Raji (cell line): ENCODE data around the gene PDE2A.

Source experiments
- POLR2A ChIP-seq: IDR thresholded peaks from 2 replicates; pipeline ENCODE4 v1.6.1; 2011; ENCODE audit warnings: low read depth, low read length, control low read depth; ENCODE audit not compliant: insufficient read depth

Gene PDE2A

GRCh38 chr11:72642043-72642883 lies 32.0 kb downstream of the PDE2A start:
- no peak for TF ChIP-seq POLR2A

- TF ChIP-seq POLR2A: no peak
Observed at GRCh38 chr11:72641522-72642042, 32.6 kb downstream of the PDE2A start.

DNA sequence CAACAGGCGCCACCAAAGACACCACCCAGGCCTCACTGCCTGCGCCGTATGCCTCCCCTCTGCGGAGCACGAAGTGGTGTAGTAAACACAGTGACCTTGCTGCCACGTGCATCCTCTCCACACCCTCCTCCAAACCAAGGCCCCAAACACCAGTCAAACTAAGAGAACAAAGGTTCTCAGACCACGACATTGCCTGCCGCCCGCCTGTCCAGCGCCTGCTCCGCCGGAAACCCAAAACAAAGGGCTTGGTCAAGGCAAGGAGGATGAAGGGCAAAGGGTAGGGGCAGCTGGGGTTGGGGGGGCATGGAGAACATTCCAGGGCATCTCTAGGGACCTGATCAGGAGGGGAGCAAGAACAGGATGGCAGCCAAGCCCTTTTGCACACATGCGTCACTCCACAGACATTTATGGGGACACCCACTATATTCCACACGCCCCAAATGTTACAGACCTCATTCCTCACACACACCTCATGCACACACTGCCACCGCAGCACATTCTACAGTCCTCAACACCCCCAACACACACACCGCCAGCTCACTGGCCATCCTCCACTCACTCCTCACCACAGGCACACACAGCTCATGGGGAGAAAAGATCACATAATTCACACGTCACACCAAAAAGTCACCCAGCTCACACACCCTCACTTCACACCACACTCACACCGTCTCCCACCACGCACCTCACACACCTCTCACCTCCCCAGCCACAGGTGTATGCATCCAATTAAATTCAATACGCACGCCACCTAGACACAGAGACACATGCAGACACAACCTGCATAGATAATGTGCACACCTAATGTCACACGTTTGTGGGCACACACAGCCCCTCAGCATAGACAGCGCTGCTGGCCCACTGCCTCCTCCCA lies 34.5 kb downstream of the PDE2A start:
- no peak for TF ChIP-seq POLR2A

GRCh38 chr11:72637926-72638325 lies 36.3 kb downstream of the PDE2A start:
- no peak for TF ChIP-seq POLR2A

DNA sequence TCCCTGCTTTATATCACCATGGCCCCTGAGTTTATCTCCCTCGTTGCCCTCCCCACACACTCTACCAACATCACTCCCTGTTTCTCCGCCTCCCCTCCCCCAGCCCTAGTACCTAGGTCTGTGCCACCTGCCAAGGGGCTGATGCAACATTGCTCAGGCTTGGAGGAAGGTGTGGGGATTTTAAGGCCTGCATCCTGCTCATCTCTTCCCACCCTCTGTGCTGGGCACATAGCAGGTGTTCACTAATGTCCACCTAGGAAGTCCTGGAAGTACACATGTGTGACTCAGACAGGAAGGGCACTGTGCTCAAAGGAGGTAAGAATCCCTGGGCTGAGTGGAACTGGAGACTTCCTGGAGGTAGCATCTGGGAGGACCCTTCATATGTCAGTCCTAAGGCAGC lies 37.0 kb downstream of the PDE2A start:
- no peak for TF ChIP-seq POLR2A

DNA sequence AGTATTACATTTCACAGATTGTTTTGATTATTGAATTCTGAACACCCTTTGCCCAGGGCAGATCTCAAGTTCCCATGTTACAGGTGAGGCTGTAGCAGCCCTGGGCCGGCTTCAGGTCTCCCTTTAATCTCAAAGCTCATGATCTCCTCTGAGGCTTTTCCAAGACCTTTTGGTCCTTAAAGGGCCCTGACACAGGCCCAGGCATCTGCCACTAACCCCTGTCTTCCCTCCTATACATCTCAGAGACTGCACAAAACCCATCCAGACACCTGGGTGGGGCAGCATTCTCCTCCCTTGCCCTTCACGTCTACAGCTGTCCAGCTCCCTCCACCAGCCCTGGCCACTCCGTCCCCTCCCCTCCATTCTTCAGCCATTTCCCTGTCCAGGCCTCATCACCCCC lies 37.8 kb downstream of the PDE2A start:
- no peak for TF ChIP-seq POLR2A

GRCh38 chr11:72635933-72636332 lies 38.3 kb downstream of the PDE2A start:
- no peak for TF ChIP-seq POLR2A

GRCh38 chr11:72635309-72635915 lies 38.8 kb downstream of the PDE2A start:
- no peak for TF ChIP-seq POLR2A

DNA sequence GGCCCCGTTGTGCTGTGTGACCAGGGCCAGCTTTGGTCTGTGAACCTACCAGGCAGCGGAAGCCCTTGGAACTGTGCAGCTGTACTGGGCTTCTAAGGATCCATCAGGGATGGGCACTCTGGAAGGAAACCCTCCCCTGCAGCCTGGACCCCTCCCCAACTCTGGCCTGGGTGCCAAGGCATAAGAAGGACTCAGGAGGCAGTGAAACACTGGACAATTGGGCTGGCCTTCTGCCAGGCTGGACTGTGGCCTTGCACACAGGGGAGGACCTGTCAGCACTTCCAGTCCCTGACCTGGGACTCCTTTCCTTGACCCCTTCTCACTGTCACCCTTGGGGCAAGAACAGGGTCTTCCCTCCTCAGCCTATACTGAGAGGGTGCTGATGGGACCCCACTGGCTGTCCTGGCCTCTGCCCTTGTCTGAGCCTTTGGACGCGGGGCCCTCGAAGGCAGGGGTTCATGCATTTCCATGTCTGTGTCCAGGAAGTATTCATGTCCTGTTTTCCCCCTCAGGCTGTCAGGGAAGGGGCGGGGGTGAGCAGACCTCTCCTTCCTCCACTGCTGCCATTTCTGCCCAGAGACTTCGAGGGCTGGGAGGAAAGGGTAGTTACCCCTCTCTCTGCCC lies 39.6 kb downstream of the PDE2A start:
- no peak for TF ChIP-seq POLR2A

DNA sequence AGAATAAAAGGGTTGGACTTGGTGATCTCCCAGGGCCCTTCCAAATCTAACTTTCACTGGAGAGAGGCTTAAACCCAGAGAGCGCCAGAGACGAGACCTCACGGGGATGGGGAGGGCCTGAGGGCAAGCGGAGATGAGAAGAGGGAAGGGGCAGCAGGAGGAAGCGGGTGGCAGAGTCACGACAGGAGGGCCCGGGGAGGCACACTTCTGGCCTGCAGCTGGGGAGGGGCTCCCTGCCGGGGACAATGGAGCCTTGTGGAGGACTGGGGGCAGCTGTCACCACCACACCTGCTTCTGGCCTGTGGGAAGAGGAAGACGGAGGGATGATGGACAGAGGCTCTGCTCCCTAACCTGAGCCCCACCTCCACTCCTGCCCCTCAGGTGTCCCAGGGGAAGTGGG lies 40.2 kb downstream of the PDE2A start:
- TF ChIP-seq POLR2A: no peak

DNA sequence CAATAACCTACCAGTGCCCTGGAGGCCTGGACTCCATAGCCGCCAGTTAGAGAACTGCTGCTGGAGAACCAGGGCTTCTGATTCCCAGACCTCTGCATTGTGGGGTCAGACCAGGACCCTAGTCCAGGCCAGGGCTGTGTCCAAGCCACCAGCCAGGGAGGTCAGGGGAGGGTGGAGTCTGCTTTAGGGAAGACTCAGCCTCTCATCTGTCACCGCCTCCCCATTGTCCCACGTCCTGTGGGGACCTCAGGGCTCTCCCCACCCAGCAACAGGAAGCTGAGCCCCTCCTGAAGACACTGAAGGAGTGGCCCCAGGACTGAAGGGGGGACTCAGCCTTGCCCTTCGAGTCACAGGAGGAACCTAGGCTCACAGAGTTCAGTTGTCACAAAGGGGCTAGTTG lies 41.2 kb downstream of the PDE2A start:
- no peak for TF ChIP-seq POLR2A

DNA sequence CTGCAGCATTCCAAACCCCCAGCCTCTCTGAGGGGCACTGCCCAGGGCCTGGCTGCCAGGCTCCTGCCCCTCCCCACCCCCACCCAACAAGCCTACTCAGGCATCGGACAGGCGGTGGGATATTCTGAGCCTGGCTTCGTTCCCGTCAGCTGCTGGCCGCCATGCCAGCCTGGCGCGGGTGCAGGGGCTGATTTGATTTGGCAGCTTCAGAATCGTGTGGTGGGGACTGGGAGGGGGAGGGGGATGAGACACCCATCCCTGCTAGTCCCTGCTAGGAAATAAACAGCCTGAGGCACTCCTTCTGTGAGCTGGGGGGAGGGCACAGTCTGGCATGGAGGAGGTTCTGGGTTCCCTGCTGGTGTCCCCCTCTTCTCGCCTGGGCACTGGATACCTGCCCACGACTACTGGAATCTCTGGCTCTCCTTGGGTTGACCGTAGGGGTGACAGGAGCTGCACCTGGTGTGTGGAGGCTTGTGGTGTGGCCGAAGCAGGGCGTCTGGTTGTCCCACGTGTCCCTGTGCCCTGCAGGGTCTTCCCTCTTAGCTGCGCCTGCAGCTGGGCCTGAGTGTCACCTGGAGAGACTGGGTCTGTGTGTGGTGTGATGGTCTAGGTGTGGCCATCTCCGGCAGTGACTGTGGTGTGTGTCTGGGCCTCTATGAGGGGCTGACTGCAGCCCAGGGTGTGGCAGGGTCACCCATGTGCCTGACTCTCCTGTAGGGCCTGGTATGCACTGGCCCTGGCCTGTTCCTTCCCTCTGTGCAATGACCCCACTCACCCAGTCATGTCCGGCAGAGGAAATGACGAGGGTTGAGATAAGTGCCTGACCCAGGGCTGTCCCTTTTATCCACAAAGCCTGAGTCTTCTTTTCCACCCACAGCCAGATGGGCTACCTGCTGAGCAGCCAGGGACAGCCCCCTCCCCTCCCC lies 42.2 kb downstream of the PDE2A start:
- TF ChIP-seq POLR2A: no peak

DNA sequence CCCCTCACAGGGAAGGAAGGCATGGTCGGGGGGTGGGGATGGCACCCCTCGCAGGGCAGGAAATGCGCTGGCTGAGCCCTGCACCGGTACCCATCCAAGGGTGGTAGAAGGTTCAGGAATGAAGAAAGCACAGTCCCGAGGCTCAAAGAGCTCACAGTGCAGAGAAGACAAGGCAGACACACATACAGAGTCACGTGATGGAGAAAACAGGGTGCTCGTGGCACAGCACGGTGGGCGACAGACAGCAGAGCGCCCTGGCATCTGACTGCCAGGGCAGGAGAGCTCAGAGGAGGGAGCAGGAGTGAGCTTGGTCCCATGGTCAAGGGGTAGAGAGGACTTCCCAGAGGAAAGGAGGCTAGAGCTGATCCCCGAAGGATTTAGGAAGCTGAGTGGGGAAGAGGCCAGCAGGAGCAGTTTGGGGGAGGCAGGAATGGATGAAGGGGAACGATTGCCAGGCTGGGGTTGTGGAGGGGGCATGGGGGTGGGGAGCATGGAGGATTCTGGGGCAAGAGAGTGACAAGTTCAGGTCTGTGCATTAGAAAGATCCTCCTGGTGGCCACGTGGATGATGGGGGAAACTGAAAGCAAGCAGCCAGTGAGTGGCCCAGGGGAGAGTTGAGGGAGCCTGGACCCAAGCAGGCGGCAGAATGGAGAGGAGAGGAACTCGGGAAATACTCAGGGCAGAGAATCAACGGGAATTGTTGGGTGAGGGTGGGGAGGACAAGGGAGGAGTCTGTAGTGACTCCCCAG lies 43.9 kb downstream of the PDE2A start:
- no peak for TF ChIP-seq POLR2A

DNA sequence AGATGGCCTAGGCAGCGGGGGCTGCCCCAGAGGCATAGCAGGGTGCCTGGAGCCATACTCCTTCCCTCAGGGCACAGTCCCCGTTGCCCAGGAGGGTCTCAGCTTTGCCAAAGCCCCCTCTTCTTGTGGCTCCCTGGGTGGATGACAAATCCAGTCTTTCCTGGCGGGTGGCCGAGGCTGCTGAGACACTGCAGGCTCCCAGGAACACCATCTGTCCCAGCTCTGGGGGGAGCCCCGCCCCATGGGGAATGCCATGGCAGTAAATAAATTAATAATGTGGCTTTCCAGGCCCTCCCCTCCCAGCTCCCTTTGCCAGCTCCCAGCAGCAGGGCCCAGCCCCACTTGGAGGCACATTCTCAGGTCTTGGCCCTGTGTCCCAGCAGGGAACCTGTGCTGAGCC lies 45.0 kb downstream of the PDE2A start:
- no peak for TF ChIP-seq POLR2A
